HG03469 (cell line): ENCODE results near the gene BLTP3A.
"Not testable (repeated sequence)": the region's sequence is repeated elsewhere in the genome, so short reads cannot be mapped to it uniquely, and the experiment has no call there.

Source experiments
- ATAC-seq: cut with Tn5 transposase; IDR thresholded peaks from one replicate; pipeline ENCODE4 v1.9.1; 2021; ENCODE audit warnings: mild to moderate bottlenecking, moderate library complexity, moderate number of reproducible peaks; ENCODE audit not compliant: unreplicated experiment

The BLTP3A gene, protein sequence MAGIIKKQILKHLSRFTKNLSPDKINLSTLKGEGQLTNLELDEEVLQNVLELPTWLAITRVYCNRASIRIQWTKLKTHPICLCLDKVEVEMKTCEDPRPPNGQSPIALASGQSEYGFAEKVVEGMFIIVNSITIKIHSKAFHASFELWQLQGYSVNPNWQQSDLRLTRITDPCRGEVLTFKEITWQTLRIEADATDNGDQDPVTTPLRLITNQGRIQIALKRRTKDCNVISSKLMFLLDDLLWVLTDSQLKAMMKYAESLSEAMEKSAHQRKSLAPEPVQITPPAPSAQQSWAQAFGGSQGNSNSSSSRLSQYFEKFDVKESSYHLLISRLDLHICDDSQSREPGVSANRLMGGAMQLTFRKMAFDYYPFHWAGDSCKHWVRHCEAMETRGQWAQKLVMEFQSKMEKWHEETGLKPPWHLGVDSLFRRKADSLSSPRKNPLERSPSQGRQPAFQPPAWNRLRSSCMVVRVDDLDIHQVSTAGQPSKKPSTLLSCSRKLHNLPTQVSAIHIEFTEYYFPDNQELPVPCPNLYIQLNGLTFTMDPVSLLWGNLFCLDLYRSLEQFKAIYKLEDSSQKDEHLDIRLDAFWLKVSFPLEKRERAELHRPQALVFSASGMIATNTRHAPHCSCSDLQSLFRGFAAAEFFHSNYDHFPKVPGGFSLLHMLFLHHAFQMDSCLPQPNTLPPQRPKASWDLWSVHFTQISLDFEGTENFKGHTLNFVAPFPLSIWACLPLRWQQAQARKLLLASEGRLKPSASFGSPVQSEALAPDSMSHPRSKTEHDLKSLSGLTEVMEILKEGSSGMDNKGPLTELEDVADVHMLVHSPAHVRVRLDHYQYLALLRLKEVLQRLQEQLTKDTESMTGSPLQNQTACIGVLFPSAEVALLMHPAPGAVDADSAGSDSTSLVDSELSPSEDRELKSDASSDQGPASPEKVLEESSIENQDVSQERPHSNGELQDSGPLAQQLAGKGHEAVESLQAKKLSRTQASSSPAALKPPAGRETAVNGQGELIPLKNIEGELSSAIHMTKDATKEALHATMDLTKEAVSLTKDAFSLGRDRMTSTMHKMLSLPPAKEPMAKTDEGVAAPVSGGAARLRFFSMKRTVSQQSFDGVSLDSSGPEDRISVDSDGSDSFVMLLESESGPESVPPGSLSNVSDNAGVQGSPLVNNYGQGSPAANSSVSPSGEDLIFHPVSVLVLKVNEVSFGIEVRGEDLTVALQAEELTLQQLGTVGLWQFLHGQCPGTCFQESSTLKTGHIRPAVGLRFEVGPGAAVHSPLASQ (N-terminal part only)

DNA sequence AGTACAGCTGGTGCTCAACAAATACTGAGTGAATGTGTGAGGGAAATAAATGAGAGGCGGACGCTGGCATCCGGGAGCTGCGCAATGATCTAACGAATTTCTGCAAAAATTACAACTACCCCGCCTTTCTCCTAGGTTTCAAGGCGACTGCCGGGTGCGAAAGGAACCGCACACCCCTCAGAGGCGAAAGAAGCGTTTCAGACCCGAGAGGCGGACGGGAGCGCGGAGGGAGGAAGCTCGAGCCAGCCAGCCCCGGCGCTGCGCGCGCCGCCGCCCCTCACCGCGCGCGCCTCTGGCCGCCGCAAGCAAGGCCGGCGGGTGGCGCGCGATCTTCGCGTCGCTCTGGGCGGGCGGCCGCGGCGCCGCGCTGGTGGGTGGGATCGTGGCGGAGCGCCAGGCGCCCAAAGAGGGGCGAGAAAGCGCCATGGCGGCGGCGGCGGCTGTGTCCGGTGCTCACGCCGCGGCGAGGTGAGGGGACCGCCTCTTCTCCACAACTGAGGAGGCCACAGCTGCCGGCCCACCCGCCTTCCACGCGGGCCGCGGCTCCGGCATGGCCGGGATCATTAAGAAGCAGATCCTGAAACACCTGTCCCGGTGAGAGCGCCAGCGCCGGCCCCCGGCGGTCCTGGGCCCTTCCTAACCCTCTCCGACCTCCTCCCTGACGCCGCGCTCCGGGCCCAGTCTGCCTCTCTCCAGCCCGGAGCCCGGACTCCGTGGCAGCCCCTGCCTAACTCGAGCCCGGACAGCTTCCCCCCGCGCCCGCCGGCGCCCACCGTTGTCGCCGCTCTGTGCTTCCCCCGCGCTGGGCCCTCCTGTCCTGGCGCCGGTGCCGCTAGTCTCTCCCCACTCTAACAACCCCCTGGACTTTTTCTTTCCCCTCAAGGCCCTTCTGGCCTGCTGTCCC, at the start of gene BLTP3A:
TSS of gene BLTP3A (plus strand) at position 383 of the 904 bp plus-strand sequence. CDS start at position 551, 168 bp downstream.
- peak; percentile 61 for ATAC-seq

DNA sequence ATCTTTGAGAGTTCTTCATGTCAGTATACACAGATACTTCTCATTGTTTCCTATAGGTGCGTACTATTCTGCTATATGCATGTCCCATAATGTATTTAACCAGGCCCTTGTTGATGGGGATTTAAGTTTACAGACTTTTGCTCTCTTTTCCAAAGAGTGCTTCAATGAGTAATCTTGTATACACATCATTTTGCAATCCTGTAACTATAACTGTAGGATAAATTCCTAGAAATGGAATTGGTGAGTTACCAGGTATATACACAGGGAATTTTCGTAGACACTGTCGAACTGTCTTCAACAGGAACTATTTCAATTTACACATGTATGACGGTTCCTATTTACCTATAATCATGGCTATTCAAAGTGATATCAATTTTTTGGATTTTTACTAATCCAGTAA, 49.8 kb upstream of the BLTP3A start:
- no peak for ATAC-seq

DNA sequence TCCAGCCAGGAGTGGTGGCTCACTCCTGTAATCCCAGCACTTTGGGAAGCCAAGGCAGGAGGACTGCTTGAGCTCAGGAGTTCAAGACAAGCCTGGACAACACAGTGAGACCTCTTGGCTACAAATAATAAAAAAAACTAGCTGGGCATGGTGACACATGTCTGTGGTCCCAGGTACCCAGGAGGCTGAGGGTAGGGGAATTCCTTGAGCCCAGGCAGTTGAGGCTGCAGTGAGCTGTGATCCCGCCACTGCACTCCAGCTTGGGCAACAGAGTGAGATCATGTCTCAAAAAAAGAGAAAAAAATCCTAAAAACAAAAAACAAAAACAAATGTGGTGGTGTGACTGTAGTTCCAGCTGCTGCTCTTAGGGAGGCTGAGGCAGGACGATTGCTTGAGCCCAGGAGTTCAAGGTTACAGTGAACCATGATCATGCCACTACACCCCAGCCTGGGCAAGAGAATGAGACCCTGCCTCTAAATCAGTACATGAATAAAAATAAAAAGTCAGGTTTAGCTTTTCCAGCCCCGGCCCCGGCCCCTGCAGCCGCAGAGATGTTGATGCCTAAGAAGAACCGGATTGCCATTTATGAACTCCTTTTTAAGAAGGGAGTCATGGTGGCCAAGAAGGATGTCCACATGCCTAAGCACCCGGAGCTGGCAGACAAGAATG, 48.1 kb upstream of the BLTP3A start:
- ATAC-seq, result no peak

DNA sequence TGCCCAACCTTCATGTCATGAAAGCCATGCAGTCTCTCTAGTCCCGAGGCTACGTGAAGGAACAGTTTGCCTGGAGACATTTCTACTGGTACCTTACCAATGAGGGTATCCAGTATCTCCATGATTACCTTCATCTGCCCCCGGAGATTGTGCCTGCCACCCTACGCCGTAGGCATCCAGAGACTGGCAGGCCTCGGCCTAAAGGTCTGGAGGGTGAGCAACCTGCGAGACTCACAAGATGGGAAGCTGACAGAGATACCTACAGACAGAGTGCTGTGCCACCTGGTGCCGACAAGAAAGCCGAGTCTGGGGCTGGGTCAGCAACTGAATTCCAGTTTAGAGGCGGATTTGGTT, 47.6 kb upstream of the BLTP3A start:
- ATAC-seq, result not testable (repeated sequence)

DNA sequence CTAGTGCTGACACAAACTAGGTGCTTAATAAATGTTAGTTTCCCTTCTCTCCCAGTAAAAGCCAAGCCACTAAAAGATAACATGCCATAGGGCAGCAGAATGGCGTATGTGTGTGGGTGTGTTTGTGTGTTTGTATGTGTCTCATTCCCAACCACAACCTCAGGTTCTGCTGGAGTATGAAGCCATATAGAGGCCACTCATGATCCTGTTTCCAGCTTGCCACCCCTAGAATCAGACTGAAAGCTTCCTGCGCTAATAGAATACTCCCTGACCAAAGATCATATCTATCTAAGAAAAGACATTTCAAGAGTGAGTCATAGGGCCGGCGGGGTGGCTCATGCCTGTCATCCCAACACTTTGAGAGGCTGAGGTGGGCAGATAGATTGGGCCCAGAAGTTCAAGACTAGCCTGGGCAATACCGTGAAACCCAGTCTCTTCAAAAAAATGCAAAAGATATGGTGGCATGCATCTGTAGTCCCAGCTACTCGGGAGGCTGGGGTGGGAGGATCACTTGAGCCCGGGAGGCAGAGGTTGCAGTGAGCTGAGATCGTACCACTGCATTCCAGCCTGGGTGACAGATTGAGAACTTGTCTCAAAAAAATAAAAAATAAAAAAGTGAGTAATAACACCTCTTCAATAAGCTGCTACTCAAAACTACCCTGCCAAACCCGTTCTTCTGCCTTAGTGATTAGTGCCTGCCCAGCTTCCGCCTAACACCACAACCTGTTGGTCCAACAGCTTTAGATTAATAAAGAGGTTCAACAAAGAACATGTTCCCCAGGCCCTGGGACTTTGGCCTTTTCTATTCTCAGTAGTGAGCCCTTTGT, 46.4 kb upstream of the BLTP3A start:
- ATAC-seq, result no peak

DNA sequence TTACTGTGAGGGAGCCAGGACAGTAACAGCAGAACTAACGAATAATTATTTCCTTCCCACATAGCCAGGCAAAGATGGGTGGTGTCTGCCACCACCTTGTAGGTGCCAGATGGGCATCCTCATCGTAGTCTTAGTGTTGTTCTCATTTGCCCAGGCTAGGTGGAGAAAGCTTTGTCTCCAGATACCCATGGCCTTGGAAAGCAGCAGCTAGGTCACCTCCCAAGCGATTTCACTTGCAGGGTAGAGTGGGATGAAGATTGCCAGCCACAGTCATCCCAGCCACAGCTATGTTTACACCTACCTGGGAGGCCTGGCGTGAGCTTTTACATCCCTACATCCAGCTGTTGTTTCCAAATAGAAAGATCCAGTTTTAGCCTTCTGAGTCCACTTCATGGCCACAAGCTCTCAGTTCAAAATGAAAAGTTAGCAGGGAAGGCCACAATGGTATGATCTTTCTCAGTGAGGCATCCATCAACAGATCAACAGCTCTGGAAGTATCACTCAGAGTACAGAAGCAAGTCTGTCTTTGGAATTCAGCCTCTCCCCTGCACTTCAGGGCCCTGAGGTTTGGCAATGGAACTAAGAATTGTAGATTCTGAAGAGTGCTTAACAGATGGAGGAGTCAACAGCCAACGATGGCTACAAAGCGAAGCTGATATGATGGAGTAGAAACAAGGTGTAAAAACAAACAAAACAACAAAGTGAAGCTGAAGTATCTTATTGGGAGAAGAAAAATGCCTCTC, 45.6 kb upstream of the BLTP3A start:
- no peak for ATAC-seq

DNA sequence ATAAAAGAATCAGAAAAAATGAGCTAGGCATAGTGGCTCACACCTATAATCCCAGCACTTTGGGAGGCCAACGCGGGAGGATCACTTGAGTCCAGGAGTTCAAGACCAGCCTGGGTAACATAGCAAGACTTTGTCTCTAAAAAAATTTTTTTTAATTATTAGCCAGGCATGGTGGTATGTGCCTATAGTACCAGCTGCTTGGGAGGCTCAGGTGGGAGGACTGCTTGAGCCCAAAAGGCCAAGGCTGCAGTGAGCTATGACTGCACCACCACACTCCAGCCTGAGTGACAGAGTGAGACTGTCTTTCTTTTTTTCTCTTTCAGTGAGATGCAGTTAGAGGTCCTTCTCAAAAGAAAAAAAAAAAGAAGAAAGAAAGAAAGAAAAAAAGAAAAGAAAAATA, 43.1 kb upstream of the BLTP3A start:
- no peak for ATAC-seq

DNA sequence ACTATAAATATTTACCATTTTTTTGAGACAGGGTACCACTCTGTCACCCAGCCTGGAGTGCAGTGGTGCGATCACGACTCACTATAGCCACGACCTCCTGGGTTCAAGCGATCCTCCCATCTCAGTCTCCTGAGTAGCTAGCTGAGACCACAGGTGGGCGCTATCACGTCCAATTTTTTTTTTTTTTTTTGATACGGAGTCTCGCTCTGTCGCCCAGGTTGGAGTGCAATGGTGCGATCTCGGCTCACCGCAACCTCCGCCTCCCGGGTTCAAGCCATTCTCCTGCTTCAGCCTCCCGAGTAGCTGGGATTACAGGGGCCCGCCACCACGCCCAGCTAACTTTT, 35.4 kb upstream of the BLTP3A start:
- not testable (repeated sequence) for ATAC-seq

DNA sequence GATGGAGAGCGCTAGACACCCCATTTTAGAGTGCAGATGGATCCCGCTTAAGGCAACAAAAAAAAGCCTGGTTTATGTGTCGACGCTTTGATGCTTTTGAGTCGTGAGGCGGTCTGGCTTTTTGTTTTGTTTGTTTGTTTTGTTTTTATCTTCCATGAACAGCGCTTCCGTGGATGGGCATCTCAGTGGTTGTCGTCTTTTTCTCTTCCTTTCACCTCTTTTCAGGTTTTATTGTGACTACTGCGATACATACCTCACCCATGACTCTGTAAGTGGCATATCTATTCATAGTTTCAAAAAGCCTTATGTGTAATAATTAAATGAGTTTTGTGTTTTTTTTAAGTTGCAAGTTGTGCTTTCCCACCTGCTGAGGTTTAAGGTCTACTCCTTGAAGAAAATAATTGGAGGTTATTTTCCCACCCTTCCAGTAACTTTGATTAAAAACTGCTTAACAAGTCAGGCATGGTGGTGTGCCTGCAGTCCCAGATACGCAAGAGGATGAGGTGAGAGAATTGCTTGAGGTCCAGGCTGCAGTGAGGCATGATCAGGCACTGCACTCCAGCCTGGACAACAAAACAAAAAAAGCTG, 34.1 kb upstream of the BLTP3A start:
- no peak for ATAC-seq

DNA sequence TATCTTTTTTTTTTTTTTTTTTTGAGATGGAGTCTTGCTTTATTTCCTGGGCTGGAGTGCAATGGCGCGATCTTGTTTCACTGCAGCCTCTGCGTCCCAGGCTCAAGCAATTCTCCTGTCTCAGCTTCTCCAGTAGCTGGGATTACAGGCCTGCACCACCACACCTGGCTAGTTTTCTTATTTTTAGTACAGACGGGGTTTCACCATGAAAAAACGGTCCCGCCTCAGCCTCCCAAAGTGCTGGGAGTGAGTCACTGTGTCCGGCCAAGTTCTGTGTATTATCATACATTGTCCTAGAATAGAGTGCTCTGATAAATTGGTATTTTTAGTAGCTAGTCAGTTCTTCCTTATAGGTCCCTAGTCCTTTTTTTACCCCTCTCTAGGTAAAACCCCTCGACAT, 31.8 kb upstream of the BLTP3A start:
- no peak for ATAC-seq

DNA sequence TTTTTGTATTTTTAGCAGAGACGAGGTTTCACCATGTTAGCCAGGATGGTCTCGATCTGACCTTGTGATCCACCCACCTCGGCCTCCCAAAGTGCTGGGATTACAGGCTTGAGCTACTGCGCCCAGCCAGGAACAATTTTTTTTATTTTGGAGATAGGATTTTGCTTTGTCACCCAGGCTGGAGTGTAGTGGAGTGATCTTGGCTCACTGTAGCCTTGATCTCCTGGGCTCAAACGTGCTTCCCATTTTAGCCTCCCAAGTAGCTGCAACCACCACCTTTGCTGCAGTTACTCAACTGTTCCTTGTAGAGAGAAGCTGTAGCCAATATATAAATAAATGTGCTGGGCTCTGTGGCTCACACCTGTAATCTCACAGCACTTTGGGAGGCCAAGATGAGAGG, 30.2 kb upstream of the BLTP3A start:
- not testable (repeated sequence) for ATAC-seq

DNA sequence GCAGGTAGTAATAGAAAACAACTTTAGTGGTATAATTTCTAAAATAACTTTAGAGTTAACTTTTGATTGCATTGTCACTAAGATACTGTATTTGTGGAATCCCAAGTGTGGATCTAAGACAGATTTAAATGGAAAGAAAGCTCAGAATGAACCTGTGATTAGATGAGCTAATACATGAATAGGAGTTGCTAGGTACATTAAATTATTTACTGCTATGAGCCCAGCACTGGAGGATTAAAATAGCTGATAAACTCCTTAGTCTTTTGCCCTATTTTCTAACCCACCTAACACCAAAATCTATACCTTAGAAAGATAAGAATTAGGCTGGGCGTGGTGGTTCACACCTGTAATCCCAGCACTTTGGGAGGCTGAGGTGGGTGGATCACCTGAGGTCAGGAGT, 23.7 kb upstream of the BLTP3A start:
- no peak for ATAC-seq

DNA sequence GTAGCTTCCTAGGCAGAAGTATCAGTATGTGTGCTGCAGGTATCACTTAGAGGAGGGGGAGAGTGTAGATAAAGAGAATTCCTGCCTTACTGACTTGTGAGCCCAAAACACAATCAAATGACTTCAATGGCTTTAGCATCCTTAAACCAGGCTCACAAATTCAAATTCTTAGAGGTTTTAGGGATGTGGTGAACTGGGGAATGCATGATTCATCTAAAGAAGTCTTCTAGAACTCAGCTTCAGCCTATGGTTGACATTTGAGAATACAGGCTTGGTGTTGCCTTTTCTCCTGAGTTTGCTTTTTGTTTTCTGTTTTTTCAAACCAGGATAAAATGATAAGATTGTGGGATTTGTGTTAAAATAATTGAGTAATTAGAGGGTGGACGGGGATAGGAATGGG, 20.2 kb upstream of the BLTP3A start:
- ATAC-seq, result no peak

DNA sequence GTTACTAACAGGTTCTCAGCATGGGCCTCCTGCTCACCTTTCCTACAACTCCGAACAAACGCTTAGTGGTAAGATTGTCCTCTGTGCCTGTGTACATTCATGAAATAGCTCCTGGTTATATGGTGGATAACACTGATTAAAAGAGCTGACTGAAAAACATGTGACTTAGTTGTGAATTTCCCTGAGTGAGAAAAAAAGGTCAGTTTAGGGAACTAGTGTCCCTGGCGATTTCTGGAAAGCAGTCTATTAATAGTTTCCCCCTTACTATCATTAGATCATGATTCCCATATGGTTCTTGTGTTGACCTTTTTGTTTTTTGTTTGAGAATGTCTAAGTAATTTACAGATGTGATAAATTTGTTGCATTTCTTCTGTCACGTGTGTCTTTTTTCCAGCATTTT, 18.9 kb upstream of the BLTP3A start:
- ATAC-seq, result no peak

DNA sequence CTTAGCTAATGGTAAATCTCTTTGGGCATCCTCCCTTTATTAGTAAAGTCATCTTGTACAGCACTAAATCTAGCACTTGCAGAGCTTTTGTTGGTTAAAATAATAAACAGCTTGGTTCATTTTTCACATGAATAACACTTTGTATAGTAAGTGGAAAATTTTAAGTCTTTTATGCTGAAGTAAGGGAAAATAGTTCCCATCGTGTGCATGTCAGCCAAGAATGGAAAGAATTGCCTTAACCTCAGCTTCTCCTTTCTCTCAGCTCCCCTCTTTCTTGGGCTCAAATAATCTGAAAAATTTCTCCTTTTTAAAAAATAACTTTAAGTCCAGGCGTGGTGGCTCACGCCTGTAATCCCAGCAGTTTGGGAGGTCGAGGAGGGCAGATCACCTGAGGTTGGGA, 18.0 kb upstream of the BLTP3A start:
- ATAC-seq, result no peak

DNA sequence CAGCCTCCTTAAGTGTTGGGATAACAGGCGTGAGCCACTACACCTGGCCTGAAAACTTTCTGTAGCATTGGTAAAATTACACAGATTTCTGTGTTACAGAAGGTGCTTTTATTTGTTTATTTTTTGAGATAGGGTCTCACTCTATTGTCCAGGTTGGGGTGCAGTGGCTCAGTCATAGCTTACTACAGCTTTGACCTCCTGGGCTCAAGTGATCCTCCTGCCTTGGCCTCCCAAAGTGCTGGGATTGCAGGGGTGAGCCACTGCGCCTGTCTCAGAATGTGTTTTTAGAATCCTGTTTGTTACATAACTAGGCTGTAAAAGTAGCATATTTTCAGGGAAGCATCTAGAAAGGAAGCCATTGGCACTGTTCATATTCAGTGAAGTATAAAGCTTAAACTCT, 16.9 kb upstream of the BLTP3A start:
- ATAC-seq, result no peak

DNA sequence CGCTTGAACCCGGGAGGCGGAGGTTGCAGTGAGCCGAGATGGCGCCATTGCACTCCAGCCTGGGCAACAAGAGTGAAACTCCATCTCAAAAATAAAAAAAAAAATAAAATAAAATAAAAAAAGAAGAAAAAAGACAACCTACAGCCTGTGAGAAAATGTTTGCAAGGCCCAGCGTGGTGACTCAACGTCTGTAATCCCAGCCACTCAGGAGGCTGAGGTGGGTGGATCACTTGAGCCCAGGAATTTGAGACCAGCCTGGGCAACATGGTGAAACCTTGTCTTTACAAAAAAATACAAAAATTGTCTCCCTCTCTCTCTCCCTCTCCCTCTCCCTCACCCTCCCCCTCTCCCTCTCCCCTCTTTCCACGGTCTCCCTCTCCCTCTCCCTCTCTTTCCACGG, 6.5 kb upstream of the BLTP3A start:
- ATAC-seq, result not testable (repeated sequence)

DNA sequence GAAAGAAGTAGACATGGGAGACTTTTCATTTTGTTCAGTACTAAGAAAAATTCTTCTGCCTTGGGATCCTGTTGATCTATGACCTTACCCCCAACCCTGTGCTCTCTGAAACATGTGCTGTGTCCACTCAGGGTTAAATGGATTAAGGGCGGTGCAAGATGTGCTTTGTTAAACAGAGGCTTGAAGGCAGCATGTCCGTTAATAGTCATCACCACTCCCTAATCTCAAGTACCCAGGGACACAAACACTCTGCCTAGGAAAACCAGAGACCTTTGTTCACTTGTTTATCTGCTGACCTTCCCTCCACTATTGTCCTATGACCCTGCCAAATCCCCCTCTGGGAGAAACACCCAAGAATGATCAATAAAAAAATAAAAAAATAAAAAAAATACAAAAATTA, 4.7 kb upstream of the BLTP3A start:
- not testable (repeated sequence) for ATAC-seq
